Panc1 (cell line): ENCODE results near the gene PPP1R9A. TPM values are rescaled to one million over a fixed set of nuclear protein-coding genes. Genes with fewer than 3 reads are reported as not detected.

Experiments used
- ATAC-seq: fragments of 200-7000 bp; cut with Tn5 transposase; 2 replicates; pipeline ENCODE4 v1.9.1; 2020; ENCODE audit warnings: mild to moderate bottlenecking, moderate library complexity
- BruUV-seq: library from RNA; stranded (reverse); fragments of 400-500 nt; replicated peaks from 2 replicates; lab custom pipeline; 2021; lab: Mats Ljungman, UMichigan
- CTCF ChIA-PET: fragments of 300-600 bp; sonication (Branson Sonifier 250); formaldehyde crosslinking; loops from one replicate; lab custom pipeline; 2022; ENCODE audit warnings: antibody characterized with exemption; lab: Charles Lee
- POLR2A ChIA-PET: fragments of 300-600 bp; sonication (Branson Sonifier 250); formaldehyde crosslinking; loops from one replicate; lab custom pipeline; 2022; ENCODE audit warnings: antibody characterized with exemption; lab: Charles Lee
- DNase-seq: peaks from one replicate; pipeline ENCODE4 v3.0.0-alpha.2; 2010; ENCODE audit warnings: low read depth, low spot score
- H3K27ac ChIP-seq: 2 replicates; pipeline ENCODE4 v1.5.1; 2011; ENCODE audit warnings: mild to moderate bottlenecking, low read length, inconsistent platforms
- H3K27me3 ChIP-seq: fragments of 200-500 bp; sonication (Bioruptor generic); 2 replicates; pipeline ENCODE4 v1.6.0; 2014; ENCODE audit warnings: low read length, inconsistent platforms; ENCODE audit not compliant: control insufficient read depth, insufficient read depth
- H3K36me3 ChIP-seq: fragments of 200-500 bp; sonication (Bioruptor generic); 2 replicates; pipeline ENCODE4 v1.5.1; 2014; ENCODE audit warnings: inconsistent platforms, mild to moderate bottlenecking, low read length, moderate library complexity; ENCODE audit not compliant: control insufficient read depth, insufficient read depth
- H3K4me1 ChIP-seq: 2 replicates; pipeline ENCODE4 v1.5.1; 2011; ENCODE audit warnings: inconsistent platforms, mild to moderate bottlenecking, low read length, moderate library complexity; ENCODE audit not compliant: control insufficient read depth, insufficient read depth
- H3K4me3 ChIP-seq, 2 experiments: 2 replicates each; pipeline ENCODE4 v1.5.1; 2011 to 2012; ENCODE audit warnings: low read depth in 2 of 2, low read length in 2 of 2, mild to moderate bottlenecking in 2 of 2, inconsistent platforms in 1 of 2, moderate library complexity in 1 of 2
- H3K9me3 ChIP-seq: fragments of 200-500 bp; sonication (Bioruptor generic); 2 replicates; pipeline ENCODE4 v1.5.1; 2014; ENCODE audit warnings: low read depth, mild to moderate bottlenecking, inconsistent platforms, low read length, moderate library complexity; ENCODE audit not compliant: control insufficient read depth, insufficient read depth
- CTCF ChIP-seq: fragments of 450-650 bp; IDR thresholded peaks from 2 replicates; pipeline ENCODE4 v1.5.1; 2017; ENCODE audit warnings: mild to moderate bottlenecking
- POLR2AphosphoS5 ChIP-seq: IDR thresholded peaks from 2 replicates; pipeline ENCODE4 v1.6.1; 2012; ENCODE audit warnings: mild to moderate bottlenecking, low read depth, low read length, moderate library complexity
- REST ChIP-seq, 2 experiments: IDR thresholded peaks; 2 replicates each; pipeline ENCODE4 v1.6.1; 2011 to 2012; ENCODE audit warnings: low read depth in 2 of 2, control low read depth in 1 of 2, low read length in 1 of 2, mild to moderate bottlenecking in 1 of 2, moderate library complexity in 1 of 2; ENCODE audit not compliant: insufficient read depth in 1 of 2
- SIN3A ChIP-seq: IDR thresholded peaks from 2 replicates; pipeline ENCODE4 v1.6.1; 2012; ENCODE audit warnings: low read depth, mild to moderate bottlenecking, low read length, moderate library complexity, borderline replicate concordance; ENCODE audit not compliant: insufficient read depth
- TCF7L2 ChIP-seq: IDR thresholded peaks from 2 replicates; pipeline ENCODE4 v1.6.1; 2011; ENCODE audit warnings: mild to moderate bottlenecking, low read depth, low read length, inconsistent platforms
- in situ Hi-C: cut with HindIII; loops from 2 replicates; pipeline ENCODE4 v1.10.0; 2016; ENCODE audit warnings: low sequenced_read_pairs, low pct_unique_long_range_greater_than_20kb
- intact Hi-C: fragments of 100-400 bp; cut with micrococcal nuclease; formaldehyde crosslinking; loops from one replicate; pipeline ENCODE4 v1.10.0; 2022; ENCODE audit not compliant: unreplicated experiment
- total RNA-seq: library from RNA; stranded (reverse); gene quantifications from one replicate; pipeline ENCODE4 v1.2.1, GENCODE V29; 2021; ENCODE audit not compliant: unreplicated experiment

The PPP1R9A gene
- total RNA-seq, 1 experiment from 2014 or later, result 5.0 TPM

GRCh38 chr7:95056901-95057300 lies 149.5 kb downstream of the PPP1R9A start:
- ChIA-PET POLR2A (no interaction called here), CTCF (no interaction called here)
- TF ChIP-seq REST (IDR thresholded peaks at IDR 0.05; ENCODE audit: insufficient read depth in 1 of 2, low read depth in 2 of 2, low read length in 1 of 2), result no peak
- no peak for TF ChIP-seq TCF7L2
- TF ChIP-seq POLR2AphosphoS5, result no peak
- no peak for TF ChIP-seq CTCF
- TF ChIP-seq SIN3A, result no peak
- H3K4me3 ChIP-seq, result no peak overlapping the region
- intact Hi-C loops, result no loop called here
- BruUV-seq, result no TSS peak
- no peaks in the 10 kb centered on the region for H3K36me3 ChIP-seq
- in situ Hi-C loops, result no loop called here
- DNase-seq, result no peak
- ATAC-seq, result no peak
- H3K9me3 ChIP-seq, result no peaks in the 10 kb centered on the region
- H3K27me3 ChIP-seq, result no peaks in the 10 kb centered on the region
- no peaks in the 10 kb centered on the region for H3K4me1 ChIP-seq
- H3K27ac ChIP-seq, result no peak overlapping the region

- ChIA-PET CTCF (no interaction called here), POLR2A (no interaction called here)
- H3K4me3 ChIP-seq, result no peak overlapping the region
- intact Hi-C loops, result no loop called here
- no TSS peak for BruUV-seq
- H3K36me3 ChIP-seq, result no peaks in the 10 kb centered on the region
- DNase-seq (no peak), ATAC-seq (no peak)
- in situ Hi-C loops, result no loop called here
- H3K9me3 ChIP-seq, result no peaks in the 10 kb centered on the region
- no peaks in the 10 kb centered on the region for H3K4me1 ChIP-seq
- no peaks in the 10 kb centered on the region for H3K27me3 ChIP-seq
- TF ChIP-seq TCF7L2 (no peak), CTCF (no peak)
- H3K27ac ChIP-seq, result no peak overlapping the region
Measured at GRCh38 chr7:95059842-95060313, 152.5 kb downstream of the PPP1R9A start.
